Ovary (tissue), 9 donors: ENCODE measurements around the gene IKZF3. TPM values are rescaled to one million over a fixed set of nuclear protein-coding genes. Genes with fewer than 3 reads are reported as not detected.
"Not testable (repeated sequence)": the region's sequence is repeated elsewhere in the genome, so short reads cannot be mapped to it uniquely, and the experiment has no call there.

Source experiments
- DNase-seq, 5 donors: peaks; one replicate each; pipeline ENCODE4 v3.0.0-alpha.2; 2019 to 2020
- H3K27ac ChIP-seq, 2 donors: fragments of 200-600 bp; one replicate each; pipeline versions ENCODE4 v1.5.1 to v1.8.0; 2019 to 2022
- H3K27me3 ChIP-seq: fragments of 200-600 bp; one replicate; pipeline ENCODE4 v1.8.0; 2022
- H3K36me3 ChIP-seq: fragments of 200-600 bp; sonication (generic); one replicate; pipeline ENCODE4 v1.5.1; 2019
- H3K4me1 ChIP-seq: one replicate; pipeline ENCODE4 v1.8.1; 2013; ENCODE audit warnings: mild to moderate bottlenecking, moderate library complexity; ENCODE audit not compliant: insufficient read depth
- H3K4me3 ChIP-seq: fragments of 200-600 bp; sonication (generic); one replicate; pipeline ENCODE4 v1.5.1; 2017
- H3K9me3 ChIP-seq, 2 donors: fragments of 200-600 bp in 1 of 2; sonication (generic) in 1 of 2; one replicate each; pipeline versions ENCODE4 v1.5.1 to v1.8.1; 2013 to 2019; ENCODE audit warnings: mild to moderate bottlenecking in 1 of 2, moderate library complexity in 1 of 2
- CTCF ChIP-seq, 3 donors: fragments of 450-650 bp in 2 of 3; fragments of 200-600 bp in 1 of 3; IDR thresholded peaks; one replicate each; pipeline versions ENCODE4 v1.5.1 to v1.8.0; 2016 to 2022; ENCODE audit warnings: antibody characterized with exemption in 3 of 3, mild to moderate bottlenecking in 1 of 3
- EP300 ChIP-seq: sonication (generic); formaldehyde crosslinking; IDR thresholded peaks from one replicate; pipeline ENCODE4 v1.6.1; 2017; ENCODE audit warnings: antibody characterized with exemption
- POLR2A ChIP-seq: fragments of 450-650 bp; IDR thresholded peaks from one replicate; pipeline ENCODE4 v1.6.1; 2017; ENCODE audit warnings: antibody characterized with exemption, mild to moderate bottlenecking, moderate library complexity
- WGBS, 3 donors: extraction: QIAGEN DNeasy Blood & Tissue Kit in 1 of 3; methylation state at CpG; one replicate each; pipeline versions ENCODE4 v1.1.5 to v1.1.7; 2013 to 2017; 5-methylcytosine and 5-hydroxymethylcytosine counted together
- intact Hi-C, 4 donors: fragments of 100-400 bp; cut with DNase I; formaldehyde crosslinking; loops; one replicate each; pipeline versions ENCODE4 v1.11.0 to v1.15.1; 2022 to 2023
- polyA plus RNA-seq, 2 donors: library from polyadenylated mRNA; stranded (reverse); fragments of 200-250 nt in 1 of 2; fragments of 350-450 nt in 1 of 2; fragmentation: Illumina TruSeq in 1 of 2; extraction: RNeasy Lipid Tissue Mini Kit (QIAGEN cat#74804) in 1 of 2; gene quantifications; one replicate each; pipeline ENCODE4 v1.2.3, GENCODE V29; 2013 to 2014
- total RNA-seq, 7 donors: library from RNA; depleted of rRNA in 2 of 7; stranded (reverse); fragments of >200 nt in 2 of 7; fragmentation: NEBNext Ultra II Directional in 3 of 7; extraction: Animal tissue kit (Norgen Biotek cat#: 25700) in 3 of 7; gene quantifications; one replicate each; pipeline versions ENCODE4 v1.1.0 to v1.2.4, GENCODE V29; 2016 to 2023
- donor health status: DM: no; HTN: no; CAD: no; lungs with moderate emphysema.
- donor health status: DM: no; HTN: no; CAD: no.
- donor health status: Bipolar disorder and iron deficiency.
- donor health status: DM: yes; HTN: yes; CAD: no.
- donor health status: DM: no; HTN: no; CAD: no.
- donor health status: DM: yes; HTN: yes; CAD: no.

The IKZF3 gene
- total and polyA plus RNA-seq, 9 donors = 0.16 to 2.6 (median 0.62) TPM

DNA sequence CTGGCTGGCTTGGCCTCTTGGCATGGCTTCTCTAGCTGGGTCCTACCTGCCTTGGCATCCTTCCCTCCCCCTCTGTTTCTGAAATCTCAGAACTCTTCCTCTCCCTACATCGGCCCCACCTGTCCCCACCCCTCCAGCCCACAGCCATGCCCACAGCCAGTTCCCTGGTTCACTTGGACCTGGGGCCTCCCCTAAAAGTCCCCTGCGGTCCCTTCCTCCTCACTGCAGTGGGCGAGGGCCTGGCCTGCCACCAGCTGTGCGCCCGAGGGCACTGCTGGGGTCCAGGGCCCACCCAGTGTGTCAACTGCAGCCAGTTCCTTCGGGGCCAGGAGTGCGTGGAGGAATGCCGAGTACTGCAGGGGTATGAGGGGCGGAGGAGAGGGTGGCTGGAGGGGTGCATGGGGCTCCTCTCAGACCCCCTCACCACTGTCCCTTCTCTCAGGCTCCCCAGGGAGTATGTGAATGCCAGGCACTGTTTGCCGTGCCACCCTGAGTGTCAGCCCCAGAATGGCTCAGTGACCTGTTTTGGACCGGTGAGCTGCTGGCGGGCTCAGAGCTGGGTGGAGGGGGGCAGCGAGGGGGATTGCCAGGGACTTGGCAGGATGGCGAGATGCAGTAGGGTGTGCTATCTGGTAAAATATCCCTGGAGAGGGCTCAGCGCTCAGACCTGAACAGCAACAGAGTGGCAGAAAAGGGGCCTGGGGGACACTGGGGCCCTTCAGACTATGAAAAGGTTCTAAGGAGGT, 147.9 kb downstream of the IKZF3 start:
- no peaks in the 10 kb centered on the region for H3K9me3 ChIP-seq
- no peaks in the 10 kb centered on the region for H3K36me3 ChIP-seq
- H3K27me3 ChIP-seq = no peaks in the 10 kb centered on the region
- H3K4me3 ChIP-seq = no peak overlapping the region
- H3K4me1 ChIP-seq = no peaks in the 10 kb centered on the region
- TF ChIP-seq EP300 (no peak), CTCF (IDR thresholded peaks at IDR 0.05) (no peak), POLR2A (no peak)
- 93 to 94% (median 94%) methylated on average over 15 of the region's 15 CpGs for WGBS, 3 donors
- no peak for DNase-seq
- no peak overlapping the region for H3K27ac ChIP-seq
- intact Hi-C loops = no loop called here

- WGBS, 3 donors = 92 to 94% (median 94%) methylated on average over 18 of the region's 18 CpGs
- TF ChIP-seq CTCF (IDR thresholded peaks at IDR 0.05) (no peak), POLR2A (no peak), EP300 (no peak)
- no peak overlapping the region for H3K4me3 ChIP-seq
- H3K36me3 ChIP-seq = no peaks in the 10 kb centered on the region
- intact Hi-C loops = no loop called here
- H3K9me3 ChIP-seq = no peaks in the 10 kb centered on the region
- H3K27me3 ChIP-seq = no peaks in the 10 kb centered on the region
- H3K27ac ChIP-seq = no peak overlapping the region
- no peak for DNase-seq
- H3K4me1 ChIP-seq = no peaks in the 10 kb centered on the region
Observed at GRCh38 chr17:39715375-39716072, 148.6 kb downstream of the IKZF3 start.

GRCh38 chr17:39714234-39714633, 149.9 kb downstream of the IKZF3 start:
- Histone ChIP-seq H3K4me1 (no peaks in the 10 kb centered on the region), H3K27me3 (no peaks in the 10 kb centered on the region), H3K36me3 (no peaks in the 10 kb centered on the region), H3K9me3 (no peaks in the 10 kb centered on the region), H3K27ac (no peak overlapping the region), H3K4me3 (no peak overlapping the region)
- 90 to 93% (median 93%) methylated on average over 4 of the region's 4 CpGs for WGBS, 3 donors
- intact Hi-C loops = no loop called here
- no peak for TF ChIP-seq EP300
- TF ChIP-seq POLR2A = no peak
- no peak for TF ChIP-seq CTCF (IDR thresholded peaks at IDR 0.05)
- DNase-seq = no peak

DNA sequence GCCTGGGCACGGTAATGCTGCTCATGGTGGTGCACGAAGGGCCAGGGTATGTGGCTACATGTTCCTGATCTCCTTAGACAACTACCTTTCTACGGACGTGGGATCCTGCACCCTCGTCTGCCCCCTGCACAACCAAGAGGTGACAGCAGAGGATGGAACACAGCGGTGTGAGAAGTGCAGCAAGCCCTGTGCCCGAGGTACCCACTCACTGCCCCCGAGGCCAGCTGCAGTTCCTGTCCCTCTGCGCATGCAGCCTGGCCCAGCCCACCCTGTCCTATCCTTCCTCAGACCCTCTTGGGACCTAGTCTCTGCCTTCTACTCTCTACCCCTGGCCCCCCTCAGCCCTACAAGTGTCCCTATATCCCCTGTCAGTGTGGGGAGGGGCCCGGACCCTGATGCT, 152.3 kb downstream of the IKZF3 start:
- Histone ChIP-seq H3K9me3 (no peaks in the 10 kb centered on the region), H3K27me3 (no peaks in the 10 kb centered on the region), H3K36me3 (no peaks in the 10 kb centered on the region), H3K4me3 (no peak overlapping the region), H3K4me1 (no peaks in the 10 kb centered on the region), H3K27ac (no peak overlapping the region)
- 89 to 93% (median 91%) methylated on average over 10 of the region's 10 CpGs for WGBS, 3 donors
- intact Hi-C loops = no loop called here
- no peak for TF ChIP-seq CTCF (IDR thresholded peaks at IDR 0.05)
- no peak for TF ChIP-seq EP300
- no peak for TF ChIP-seq POLR2A
- DNase-seq = no peak

DNA sequence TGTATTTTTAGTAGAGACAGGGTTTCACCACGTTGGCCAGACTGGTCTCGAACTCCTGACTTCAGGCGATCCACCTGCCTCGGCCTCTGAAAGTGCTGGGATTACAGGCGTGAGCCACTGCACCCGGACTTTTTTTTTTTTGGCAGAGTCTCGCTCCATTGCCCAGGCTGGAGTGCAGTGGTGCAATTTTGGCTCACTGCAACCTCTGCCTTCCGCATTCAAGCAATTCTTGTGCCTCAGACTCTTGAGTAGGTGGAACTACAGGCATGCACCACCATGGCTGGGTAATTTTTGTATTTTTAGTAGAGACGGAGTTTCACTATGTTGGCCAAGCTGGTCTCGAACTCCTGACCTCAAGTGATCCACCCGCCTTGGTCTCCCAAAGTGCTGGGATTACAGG, 153.0 kb downstream of the IKZF3 start:
- H3K36me3 ChIP-seq, H3K9me3 ChIP-seq, DNase-seq, H3K4me3 ChIP-seq, H3K4me1 ChIP-seq, intact Hi-C loops, H3K27me3 ChIP-seq, H3K27ac ChIP-seq: not testable (repeated sequence)
- 90 to 93% (median 90%) methylated on average over 11 of the region's 11 CpGs for WGBS, 3 donors
